HepG2 (cell line): ENCODE measurements around the gene SEMA4B. TPM values are rescaled to one million over a fixed set of nuclear protein-coding genes. Genes with fewer than 3 reads are reported as not detected.

ENCODE experiments used
- ELF4 ChIP-seq: sonication (generic); formaldehyde crosslinking; IDR thresholded peaks from 2 replicates; pipeline ENCODE4 v1.5.0; 2020; ENCODE audit warnings: missing genetic modification reagents, mild to moderate bottlenecking, moderate library complexity, borderline replicate concordance
- KLF12 ChIP-seq: sonication (generic); formaldehyde crosslinking; IDR thresholded peaks from 2 replicates; pipeline ENCODE4 v1.4.0; 2020; ENCODE audit warnings: missing genetic modification reagents, borderline replicate concordance
- RELA ChIP-seq: sonication (generic); formaldehyde crosslinking; IDR thresholded peaks from 2 replicates; pipeline ENCODE4 v1.4.0; 2020; ENCODE audit warnings: missing genetic modification reagents
- RFXAP ChIP-seq: sonication (generic); formaldehyde crosslinking; IDR thresholded peaks from 2 replicates; pipeline ENCODE4 v1.4.0; 2020; ENCODE audit warnings: missing genetic modification reagents, borderline replicate concordance
- TFDP2 ChIP-seq: sonication (generic); formaldehyde crosslinking; IDR thresholded peaks from 2 replicates; pipeline ENCODE4 v1.4.0; 2020; ENCODE audit warnings: missing genetic modification reagents
- ZFP82 ChIP-seq: sonication (generic); formaldehyde crosslinking; IDR thresholded peaks from 2 replicates; pipeline ENCODE4 v1.5.1; 2020; ENCODE audit warnings: mild to moderate bottlenecking, missing genetic modification reagents, borderline replicate concordance
- ZNF564 ChIP-seq: sonication (generic); formaldehyde crosslinking; IDR thresholded peaks from 2 replicates; pipeline ENCODE4 v1.8.1; 2023; ENCODE audit warnings: mild to moderate bottlenecking, missing genetic modification reagents
- ZNF660 ChIP-seq: sonication (generic); formaldehyde crosslinking; IDR thresholded peaks from 2 replicates; pipeline ENCODE4 v1.5.1; 2020; ENCODE audit warnings: mild to moderate bottlenecking, low read depth, missing genetic modification reagents, borderline replicate concordance
- ZNF773 ChIP-seq: sonication (generic); formaldehyde crosslinking; IDR thresholded peaks from 2 replicates; pipeline ENCODE4 v1.4.0; 2020; ENCODE audit warnings: missing genetic modification reagents, borderline replicate concordance
- polyA plus RNA-seq, 8 experiments: library from polyadenylated mRNA; depleted of rRNA in 3 of 8; stranded (reverse) in 7 of 8; unstranded in 1 of 8; fragments of >200 nt; fragmentation: Illumina TruSeq in 4 of 8; extraction: Trizol in 4 of 8; gene quantifications; 2 replicates each; pipeline versions ENCODE4 v1.2.1 to v1.2.3, GENCODE V29; 2011 to 2016; ENCODE audit warnings: low read depth in 4 of 8, missing spikeins in 1 of 8, mixed read lengths in 1 of 8; ENCODE audit not compliant: insufficient read depth in 1 of 8
- total RNA-seq, 5 experiments: library from RNA; depleted of rRNA; stranded (reverse); fragments of >200 nt; fragmentation: Illumina TruSeq; extraction: Trizol; gene quantifications; 2 replicates each; pipeline ENCODE4 v1.2.3, GENCODE V29; 2016; ENCODE audit warnings: low read depth in 1 of 5
- TF ChIP-seq, protein P1 (sequence below): sonication (generic); formaldehyde crosslinking; IDR thresholded peaks from 2 replicates; pipeline ENCODE4 v1.4.0; 2020; ENCODE audit warnings: mild to moderate bottlenecking, missing genetic modification reagents, borderline replicate concordance

SEMA4B gene
- total and polyA plus RNA-seq, 2 of the 13 experiments (the other 11 are each of a cell fraction or from before 2014, with no cell fraction given): 2.1 to 17.0 TPM

DNA sequence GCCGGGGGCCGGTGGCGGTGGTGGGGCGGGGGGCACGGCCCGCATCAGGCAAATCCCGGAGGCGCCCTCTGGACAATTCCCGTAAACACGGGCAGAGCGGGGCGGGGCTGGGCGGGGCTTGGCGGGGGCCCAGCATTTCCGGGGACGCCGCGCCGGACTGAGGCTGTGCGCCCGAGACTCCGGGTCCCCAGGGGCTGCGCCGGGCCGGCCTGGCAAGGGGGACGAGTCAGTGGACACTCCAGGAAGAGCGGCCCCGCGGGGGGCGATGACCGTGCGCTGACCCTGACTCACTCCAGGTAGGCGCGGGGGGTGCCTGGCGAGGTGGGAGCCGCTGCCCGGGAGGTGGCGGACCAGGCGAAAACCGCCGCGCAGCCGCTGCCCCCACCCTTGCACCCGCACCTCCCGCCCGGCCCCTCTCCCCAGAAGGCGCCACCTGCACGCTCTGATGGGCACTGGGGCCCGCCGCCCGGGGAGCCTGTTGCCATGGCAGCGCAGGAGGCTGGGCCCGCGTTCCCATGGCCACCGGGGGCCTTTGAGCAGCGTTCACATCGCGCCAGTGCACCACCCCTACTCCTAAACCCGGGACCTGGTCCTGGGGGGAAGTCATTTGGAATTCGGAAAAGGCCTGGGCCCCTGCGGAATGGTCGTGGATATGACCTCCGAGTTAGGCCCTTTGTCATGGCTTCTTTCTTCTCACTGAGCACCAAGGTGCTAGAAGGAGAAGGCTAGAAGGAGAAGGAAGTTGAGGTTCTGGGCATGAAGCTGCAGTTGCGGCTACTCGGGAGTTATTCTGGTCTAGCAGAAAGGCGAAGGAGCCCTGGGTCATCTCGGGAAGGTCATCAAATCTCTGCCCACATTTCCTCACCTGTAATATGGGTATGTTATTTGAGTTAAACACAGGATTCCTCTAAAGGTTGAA is 16.1 kb upstream of the SEMA4B start (continued):
- TF ChIP-seq, protein P1, sequence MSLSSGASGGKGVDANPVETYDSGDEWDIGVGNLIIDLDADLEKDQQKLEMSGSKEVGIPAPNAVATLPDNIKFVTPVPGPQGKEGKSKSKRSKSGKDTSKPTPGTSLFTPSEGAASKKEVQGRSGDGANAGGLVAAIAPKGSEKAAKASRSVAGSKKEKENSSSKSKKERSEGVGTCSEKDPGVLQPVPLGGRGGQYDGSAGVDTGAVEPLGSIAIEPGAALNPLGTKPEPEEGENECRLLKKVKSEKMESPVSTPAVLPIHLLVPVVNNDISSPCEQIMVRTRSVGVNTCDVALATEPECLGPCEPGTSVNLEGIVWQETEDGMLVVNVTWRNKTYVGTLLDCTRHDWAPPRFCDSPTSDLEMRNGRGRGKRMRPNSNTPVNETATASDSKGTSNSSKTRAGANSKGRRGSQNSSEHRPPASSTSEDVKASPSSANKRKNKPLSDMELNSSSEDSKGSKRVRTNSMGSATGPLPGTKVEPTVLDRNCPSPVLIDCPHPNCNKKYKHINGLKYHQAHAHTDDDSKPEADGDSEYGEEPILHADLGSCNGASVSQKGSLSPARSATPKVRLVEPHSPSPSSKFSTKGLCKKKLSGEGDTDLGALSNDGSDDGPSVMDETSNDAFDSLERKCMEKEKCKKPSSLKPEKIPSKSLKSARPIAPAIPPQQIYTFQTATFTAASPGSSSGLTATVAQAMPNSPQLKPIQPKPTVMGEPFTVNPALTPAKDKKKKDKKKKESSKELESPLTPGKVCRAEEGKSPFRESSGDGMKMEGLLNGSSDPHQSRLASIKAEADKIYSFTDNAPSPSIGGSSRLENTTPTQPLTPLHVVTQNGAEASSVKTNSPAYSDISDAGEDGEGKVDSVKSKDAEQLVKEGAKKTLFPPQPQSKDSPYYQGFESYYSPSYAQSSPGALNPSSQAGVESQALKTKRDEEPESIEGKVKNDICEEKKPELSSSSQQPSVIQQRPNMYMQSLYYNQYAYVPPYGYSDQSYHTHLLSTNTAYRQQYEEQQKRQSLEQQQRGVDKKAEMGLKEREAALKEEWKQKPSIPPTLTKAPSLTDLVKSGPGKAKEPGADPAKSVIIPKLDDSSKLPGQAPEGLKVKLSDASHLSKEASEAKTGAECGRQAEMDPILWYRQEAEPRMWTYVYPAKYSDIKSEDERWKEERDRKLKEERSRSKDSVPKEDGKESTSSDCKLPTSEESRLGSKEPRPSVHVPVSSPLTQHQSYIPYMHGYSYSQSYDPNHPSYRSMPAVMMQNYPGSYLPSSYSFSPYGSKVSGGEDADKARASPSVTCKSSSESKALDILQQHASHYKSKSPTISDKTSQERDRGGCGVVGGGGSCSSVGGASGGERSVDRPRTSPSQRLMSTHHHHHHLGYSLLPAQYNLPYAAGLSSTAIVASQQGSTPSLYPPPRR (CRISPR knock-in tag): peak; percentile 71; the same call in 1 of the 2 replicates
- TF ChIP-seq ELF4 (0 out of 2 replicates have a peak, but pooled peaks have one; percentile 20), ZNF773 (CRISPR knock-in tag) (no peak), KLF12 (CRISPR knock-in tag) (peak; percentile 76; the same call in 1 of the 2 replicates), ZFP82 (no peak), RFXAP (CRISPR knock-in tag) (peak; percentile 78), ZNF564 (CRISPR knock-in tag) (no peak; the same call in 1 of the 2 replicates), RELA (CRISPR knock-in tag) (no peak), ZNF660 (no peak), TFDP2 (peak; percentile 39; the same call in 1 of the 2 replicates)
- TF ChIP-seq, all 625 proteins: peak for 181
